ENCODE results near the gene MRNIP.
"Not testable (repeated sequence)": the region's sequence is repeated elsewhere in the genome, so short reads cannot be mapped to it uniquely, and the experiment has no call there.

Gene MRNIP

DNA sequence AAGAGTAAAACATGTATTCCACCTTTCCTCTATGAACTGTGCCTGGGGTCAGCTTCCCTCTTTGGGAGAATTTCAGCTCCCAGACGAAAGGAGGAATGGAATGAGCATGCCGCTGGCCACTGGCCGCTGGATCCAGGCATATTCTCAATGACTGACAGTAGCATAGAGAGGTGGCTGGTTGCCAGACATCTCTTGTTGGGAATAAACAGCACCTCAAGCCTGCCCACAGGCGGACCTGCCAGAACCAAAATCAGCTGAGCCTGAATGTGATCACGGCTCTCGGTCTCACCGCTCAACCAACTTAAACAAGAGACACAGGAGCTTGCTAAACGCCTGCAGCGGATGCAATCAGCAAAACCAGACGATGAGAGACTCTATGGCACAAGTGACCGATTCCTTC is 28.5 kb upstream of the MRNIP start:
- DNase-seq = no peak

DNA sequence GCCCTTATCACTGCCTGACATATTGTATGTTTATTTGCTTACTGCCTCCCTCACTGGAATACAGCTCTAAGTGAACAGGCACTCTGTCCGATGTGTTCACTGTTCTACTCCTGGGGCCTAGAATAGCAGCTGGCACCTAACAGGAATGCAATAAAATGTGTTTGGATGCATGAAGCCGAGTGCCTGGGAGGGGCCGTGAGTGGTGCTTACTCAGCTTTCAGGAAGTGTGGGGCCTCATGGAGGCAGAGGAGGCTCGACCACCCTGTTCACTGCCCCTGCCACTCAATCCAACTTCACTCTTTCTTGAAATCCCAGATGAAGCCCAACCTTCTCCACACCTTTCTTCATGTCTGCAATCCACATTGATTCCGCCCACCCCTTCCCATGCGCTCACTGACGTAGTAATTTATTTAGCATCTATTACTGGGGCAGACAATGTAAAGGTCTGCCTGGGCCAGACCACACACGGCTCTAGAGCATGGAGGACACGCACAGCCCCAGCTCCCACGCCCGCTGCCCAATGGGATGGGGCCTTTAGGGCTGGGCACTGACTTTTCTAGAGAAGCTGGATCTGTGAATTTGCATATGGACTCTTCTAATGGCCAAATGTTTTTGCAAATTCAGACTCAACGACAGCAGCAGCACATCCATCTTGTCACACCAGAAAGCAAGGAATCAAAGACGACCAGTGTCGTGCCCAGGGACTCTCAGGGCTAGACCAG is 27.7 kb upstream of the MRNIP start:
- DNase-seq = no peak

DNA sequence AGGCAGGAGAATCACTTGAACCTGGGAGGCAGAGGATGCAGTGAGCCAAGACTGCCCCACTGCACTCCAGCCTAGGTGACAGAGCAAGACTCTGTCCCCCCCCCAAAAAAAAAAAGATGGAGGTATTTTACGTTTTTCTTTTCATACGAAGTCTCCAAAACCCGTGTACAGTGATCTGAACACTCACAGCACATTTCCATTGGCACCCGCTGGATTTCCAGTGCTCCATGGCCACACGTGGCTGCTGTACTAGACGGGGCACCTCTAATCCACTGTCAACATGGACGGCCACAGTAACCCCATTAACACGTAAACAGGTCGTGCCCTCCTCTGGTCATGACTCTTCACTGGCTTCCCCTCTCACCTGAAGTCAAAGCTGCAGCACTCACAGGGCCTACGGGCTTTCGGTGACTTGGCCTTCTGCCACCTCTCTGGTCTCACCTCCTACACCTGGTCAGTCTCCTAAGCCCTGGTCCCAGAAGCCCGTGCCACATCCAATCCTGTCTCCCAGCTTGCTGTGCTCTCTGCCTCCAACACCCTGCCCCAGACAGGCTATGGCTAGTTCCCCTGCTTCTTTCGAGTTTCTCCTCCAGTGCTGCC is 27.0 kb upstream of the MRNIP start:
- no peak for DNase-seq

DNA sequence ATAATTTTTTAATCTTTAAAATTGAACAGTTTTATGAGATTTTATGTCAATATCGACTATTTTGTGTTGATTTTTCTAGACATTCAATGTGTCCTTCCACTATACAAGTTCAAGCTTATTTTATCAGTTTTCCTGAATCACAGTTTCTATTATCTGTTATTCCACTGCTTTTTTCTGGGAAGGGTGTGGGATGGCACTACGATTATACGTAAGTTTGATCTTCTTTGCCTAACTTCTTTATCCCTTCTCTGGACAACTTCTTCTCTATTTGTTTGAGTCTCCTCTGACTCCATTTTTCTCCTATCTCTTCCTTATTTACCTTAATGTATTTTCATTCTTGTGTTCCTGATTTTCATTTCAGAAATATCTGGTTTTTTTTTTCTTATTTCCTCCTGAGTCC is 24.5 kb upstream of the MRNIP start:
- no peak for DNase-seq

DNA sequence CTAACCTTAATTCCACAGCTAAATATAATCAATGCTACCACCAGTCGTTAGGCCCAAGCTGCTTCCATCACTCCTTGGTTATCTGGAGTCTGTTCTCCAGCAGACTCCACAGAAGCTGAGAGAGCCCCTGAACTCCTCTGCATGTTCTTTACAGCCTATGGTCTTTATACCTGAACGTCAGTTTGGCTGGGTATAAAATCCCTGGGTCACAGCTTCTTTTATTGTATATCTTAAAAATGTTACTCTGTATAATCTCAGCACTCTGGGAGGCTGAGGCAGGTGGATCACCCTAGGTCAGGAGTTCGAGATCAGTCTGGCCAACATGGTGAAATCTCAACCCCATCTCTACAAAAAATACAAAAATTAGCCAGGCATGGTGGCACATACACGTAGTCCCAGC is 23.7 kb upstream of the MRNIP start:
- no peak for DNase-seq

DNA sequence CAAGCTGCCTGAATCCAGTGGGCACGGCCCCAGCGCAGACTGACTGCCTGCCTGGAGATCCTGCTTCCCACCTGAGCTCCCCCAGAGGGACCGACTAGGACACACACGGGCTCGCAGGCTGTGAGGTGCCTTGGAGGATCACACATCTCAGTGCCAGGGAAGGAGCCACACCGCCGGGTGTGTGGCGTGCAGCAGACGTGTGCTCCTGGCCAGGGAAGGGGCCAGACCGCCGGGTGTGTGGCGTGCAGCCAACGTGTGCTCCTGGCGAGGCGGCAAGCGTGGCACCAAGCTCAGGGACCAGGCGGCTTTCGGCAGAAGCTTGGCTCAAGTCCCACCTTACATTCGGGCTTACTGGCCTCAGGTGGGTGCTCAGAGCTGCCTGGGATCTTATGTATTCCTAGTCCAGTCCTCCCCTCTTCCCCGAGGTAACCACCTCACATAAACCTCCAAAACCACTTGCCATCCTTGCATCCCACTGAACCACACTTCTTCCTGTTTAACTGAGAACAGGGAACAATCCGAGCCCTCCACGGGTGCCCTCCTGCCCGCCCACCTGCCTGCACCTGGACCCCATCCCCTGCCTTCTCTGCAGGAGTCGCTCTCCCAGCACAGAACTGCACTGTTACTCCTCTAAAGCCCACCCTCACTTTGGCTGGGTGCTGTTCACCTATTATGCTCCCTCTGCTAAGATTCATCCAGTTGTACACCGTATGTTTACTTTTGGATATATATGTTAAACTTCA is 22.4 kb upstream of the MRNIP start:
- DNase-seq = no peak

DNA sequence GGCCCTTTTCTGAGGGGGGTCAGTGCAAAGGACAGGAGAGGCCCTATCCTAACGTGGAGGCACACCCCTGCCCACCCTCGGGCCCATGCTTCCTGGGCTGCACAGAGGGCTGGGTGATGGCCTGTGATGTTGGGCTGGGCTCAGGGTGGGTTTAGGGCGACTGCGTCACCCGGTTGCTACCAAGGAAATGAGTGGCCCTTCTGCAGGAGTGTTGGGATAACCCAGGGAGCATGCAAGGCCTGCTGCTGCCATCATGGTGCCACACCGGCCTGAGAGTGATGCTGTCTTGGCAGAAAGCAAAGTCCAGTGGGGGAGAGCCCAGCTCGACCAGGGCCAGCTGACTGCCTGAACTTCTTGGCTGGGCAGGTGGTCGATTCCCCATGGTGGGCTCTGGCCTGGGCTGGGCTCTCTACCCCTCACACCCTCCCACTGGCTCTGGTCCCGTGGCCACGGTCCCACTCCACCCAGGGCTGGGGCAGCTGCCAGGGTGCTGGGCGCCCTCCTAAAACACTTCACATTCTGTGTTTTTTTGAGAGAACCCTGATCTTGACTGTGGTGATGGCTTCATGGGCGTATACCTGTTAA is 21.5 kb upstream of the MRNIP start:
- DNase-seq = no peak

DNA sequence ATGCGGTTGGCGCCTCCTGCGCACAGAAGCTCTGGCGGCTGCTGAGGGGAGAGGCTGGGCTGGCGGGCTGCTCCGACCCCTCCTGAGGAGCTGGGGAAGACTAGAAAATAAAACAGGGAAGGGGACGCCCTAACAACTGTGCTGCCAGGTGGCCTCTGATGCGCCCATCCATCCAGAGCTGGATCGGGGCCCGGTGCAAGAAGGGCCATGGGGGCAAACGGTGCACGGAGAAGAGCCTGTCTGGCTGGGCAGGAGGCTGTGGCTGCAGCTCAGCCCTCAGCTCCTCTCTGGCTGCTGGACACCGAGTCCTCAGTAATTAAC is 21.0 kb upstream of the MRNIP start:
- no peak for DNase-seq

DNA sequence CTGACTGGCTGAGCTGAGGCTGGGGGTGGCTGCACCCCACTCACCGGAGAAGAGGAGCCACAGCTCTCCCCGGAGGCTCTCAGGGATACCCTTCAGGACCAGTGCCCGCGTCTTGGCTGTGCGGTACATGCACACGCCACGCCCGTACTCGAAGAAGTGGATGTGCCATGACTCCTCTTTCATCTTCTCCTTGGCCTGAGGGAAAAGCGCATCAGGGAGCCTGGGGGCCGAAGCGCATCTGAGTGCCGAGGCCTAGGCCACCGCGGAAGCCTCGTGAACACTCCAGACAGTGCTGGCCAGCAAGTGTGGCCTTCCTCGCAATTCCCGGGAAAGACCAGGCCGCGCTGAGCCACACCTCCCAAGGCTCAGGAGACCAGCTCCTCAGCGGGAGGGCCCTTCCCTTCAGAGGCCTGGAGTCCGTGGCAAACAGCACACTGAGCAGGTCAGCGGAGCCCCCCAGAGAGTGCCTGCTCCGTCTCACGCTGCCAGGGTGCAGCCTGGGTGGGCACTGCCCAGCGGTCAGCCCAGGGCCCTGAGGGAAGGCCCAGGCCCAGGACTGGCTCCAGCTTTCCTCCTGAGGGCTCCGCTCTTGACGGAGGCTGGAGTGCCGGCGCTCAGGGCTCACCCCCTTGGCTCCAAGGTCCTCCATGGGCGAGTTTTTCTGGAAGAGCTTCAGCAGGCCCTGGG is 20.5 kb upstream of the MRNIP start:
- DNase-seq = no peak

DNA sequence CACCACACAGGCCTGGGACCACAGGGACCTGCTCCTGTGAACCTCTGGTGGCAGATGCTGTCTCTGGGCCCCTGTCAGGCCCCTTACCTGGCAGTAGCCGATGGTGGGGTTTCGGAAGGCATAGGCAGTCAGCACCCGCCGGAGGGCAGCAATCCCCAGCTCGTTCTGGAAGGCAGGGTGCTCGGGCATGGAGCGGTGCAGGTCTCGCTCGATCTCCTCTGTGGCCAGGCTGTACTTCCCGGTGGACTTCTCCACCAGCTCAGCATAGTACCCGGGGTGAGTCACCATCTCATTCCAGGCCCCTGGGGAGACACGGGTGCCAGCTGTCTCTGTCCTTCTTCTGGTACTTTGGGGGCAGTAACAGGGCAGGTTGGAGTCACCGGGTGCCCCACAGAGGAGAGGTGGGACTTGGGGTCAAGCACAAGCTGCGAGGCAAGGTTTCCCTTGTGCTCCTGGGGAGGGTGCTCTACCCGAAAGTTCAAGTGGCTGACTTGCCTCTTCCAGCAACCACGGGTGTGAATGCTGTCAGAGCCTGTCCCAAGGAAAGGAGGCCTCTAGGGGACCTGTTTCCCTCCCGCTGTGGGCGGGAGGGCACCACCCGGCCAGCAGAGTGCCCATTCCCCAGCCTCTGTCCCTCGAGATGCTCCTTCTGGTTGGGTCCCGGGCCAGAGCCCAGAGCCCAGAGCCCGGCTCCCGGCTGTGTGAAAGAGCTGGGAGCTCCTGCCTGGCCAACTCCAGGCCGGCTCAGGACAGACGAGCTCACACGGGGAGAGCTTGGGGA is 19.8 kb upstream of the MRNIP start:
- DNase-seq = no peak

DNA sequence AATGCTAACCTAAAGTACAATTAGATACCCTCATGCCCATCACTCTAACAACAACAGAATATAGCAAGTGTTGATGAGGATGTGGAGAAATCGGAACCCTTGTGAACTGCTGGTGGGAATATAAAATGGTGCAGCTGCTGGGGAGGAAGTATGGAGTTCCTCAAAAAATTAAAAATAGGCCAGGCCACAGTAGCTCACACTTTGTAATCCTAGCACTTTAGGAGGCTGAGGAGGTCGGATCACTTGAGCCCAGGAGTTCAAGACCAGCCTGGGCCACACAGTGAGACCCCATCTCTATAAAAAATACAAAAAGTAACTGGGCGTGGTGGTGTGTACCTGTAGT is 18.0 kb upstream of the MRNIP start:
- DNase-seq = no peak

DNA sequence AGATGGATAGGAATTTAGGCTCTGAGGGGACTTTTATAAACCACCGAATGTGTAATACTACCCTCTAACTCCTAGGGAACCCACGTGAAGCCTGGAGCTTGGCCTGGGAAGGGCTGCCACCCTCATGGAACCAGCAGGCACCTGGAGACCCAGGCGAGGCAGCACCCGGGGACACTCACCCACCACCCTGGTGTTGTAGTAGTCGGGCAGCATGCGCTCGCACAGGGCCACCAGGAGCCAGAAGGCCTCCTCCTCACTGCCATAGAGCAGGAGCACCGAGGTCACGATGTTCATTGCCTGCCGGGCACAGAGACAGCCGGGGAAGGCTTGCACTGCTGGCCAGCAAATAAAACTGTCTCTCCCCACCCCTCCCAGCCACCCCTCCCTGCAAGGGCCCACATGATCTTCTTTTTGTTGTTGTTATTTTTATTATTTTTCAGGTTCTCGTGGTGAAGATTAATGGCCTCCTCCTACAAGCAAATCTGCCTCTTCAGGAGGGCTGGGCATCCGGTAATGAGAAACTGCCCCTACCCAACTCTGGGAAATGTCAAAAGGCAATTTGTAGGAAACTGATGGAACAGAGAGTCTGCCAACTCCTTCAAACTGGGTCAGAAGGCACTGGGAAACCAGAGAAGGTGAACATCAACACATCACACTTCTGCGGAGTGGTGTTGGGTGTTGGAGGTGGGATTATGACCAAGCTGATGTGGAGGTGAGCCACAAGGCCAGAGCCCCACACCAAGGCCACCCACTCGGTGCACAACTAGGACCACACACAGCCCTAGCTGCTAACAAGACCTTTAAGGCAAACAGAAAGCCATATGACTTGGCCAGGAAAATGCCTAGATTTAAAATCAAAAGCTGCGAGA is 17.4 kb upstream of the MRNIP start:
- DNase-seq = no peak

DNA sequence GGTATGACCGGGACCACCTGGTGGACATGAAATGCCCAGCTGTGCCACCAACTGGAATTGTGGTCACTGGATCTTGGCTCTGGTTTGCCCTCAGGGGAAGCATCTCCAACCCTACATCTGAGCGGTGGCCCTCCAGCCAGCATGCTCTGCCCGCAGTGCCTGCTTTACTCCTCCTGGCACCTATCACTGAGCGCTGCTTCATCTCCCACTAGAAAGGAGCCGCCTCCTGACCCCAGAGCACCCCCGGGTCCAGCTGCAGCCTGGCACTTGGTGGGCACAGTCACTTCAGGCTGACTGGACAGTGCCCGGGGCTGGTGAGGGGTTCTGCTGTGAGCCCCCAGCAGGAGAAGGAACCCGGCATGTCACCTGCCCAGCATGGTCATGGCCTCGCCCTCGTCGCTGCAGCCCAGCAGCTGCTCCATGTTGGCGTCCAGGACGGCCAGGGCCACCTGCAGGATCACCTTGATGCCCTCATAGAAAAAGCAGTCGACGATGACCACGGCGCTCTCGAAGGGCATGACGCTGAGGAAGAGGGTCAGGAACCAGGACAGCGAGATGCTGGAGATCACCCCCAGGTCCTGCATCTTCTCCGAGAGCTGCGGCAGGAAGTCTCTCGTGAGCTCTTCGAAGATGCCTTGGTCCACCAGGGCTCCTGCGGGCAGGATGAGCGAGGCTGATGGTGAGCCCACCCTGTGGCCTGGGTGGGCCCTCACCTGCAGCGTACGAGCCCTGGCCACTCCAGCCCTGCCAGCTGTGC is 16.1 kb upstream of the MRNIP start:
- no peak for DNase-seq

DNA sequence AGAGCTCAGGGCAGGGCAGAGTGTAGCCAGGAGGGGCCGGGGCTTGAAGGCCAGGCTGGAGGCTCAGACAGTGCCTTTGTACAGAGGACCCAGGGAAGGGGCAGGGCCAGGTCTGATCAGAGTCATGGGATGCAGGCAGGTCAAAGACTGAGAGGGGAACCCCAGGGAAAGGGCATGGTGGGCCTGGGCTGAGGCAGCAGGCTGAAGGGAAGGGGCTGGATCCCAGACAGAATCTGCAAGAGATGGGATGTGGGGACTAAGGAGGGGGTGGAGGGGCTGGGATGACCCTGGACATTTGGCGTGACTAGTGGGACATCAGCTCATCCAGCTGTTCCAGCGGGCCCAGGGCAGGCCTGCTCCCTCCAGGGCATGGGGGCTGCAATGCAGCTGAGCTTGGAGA is 15.5 kb upstream of the MRNIP start:
- no peak for DNase-seq

DNA sequence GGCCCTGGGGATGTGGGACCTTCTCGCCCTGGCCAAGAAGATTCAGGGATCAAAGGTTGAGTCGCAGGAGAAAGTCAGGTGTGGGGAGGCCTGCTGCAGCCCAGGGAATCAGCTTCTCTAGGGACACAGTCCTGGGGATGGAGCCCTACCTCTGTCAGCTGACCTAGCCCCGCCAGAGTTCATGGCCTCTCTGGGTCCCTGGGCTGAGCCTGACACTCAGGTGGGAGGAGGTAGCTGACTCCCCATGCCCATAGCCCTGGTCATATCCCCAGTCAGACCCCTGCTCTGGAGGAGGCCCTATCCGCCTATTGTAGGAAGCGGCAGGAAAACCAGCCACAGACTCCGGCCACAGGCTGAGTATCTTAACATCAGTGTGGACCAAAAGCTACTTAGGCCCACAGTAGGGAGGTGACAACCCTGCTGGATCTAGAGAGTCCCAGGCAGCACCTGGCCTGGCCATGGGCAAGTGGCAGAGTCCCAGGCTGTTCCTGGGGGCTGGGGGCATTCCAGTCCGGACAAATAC is 15.0 kb upstream of the MRNIP start:
- no peak for DNase-seq

DNA sequence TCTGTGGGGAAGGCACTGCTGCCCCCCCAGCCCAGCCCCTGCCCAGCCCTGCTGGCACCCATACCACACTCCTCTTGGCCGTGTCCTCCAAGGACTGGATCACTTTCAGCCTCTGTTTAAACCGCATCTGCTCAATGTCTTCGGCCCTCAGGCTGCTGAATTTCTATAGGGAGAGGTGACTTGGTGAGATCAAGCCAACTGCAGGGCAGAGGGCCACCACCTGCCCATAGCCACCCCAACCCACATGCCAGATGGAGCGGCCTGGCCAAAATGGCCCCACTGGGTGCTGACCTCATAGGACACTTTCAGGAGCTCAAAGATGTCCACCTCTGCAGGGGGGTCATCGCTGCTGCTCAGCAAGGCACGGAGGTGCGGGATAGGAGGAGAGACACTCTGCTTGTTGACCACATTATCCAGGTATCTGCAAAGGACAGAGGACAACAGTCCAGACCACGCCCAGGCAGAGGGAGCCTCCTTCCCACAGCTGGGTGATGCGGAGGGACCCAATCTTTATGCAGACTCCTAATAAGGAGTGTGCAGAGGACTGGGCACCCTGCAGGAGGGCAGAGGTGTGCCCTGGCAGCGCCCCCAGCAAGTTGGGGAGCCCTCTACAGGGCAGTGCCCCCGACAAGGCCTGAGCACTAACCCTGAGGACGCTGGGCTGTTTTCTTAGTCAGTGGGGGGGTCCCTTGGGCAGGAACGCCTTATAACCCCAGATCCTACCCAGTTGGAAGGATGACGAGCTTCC is 14.4 kb upstream of the MRNIP start:
- no peak for DNase-seq

DNA sequence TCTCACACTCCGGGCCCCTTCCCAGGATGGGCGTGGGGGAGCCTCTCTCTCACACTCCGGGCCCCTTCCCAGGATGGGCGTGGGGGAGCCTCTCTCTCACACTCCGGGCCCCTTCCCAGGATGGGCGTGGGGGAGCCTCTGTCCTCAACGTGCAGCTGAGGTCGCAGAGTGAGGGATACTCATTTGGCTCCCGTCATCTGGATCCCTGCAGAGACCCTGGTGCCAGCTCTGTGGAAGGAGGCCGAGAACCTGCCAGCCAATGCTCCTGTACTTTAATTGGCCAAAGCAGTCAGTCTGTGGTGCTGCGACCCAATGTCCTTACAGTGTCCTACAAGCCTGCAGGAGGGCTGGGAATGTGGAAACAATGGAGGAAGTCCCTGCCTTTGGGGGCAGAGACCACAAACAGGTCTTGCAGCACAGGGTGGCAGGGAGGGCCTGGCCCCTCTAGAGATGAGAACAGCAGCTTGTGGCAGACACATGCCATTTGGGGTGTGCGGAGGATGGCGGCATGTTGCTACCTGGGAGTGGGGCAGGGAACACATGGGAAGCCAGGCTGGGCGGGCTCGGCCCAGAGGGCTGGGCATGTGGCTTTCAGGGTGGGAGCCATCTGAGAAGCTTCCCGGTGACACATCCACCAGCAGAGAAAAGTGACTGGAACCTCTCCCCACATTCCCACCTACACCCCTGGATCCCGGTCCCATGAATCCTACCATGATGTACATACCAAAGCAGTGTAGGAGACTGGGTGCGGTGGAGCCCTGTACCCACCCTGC is 13.6 kb upstream of the MRNIP start:
- no peak for DNase-seq

DNA sequence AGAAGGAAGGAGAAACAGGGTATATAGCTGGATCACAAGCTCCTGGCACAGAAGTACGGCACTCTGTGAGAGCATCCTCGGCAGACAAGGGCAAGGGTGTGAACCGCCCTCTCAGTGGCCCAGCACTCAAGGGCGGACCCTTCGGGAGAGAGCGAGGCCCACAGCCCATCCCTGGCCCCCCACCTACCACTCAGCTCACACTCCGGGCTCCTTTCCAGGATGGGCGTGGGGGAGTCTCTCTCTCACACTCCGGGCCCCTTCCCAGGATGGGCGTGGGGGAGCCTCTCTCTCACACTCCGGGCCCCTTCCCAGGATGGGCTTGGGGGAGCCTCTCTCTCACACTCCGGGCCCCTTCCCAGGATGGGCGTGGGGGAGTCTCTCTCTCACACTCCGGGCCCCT is 12.9 kb upstream of the MRNIP start:
- DNase-seq = not testable (repeated sequence)

DNA sequence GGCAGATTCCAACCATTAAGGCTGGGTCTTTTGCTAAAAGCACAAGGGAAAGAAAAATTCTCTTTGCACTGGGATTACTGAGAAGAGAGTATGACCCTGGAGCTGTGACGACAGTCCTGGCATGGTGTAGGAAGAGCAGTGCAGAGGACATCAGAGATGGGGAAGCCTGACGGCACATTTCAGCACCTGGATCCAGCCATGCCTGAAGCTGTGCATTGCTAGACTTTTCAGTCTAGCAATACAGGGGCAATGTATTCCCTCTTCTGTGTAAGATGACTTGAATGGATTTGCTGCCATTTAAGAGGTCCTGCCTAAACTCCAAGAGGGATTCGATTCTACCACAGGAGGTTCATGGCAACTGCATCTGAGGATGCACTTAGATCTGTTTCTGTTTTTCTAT is 12.3 kb upstream of the MRNIP start:
- DNase-seq = no peak
